Measurements from ENCODE around the gene CAMK2A. TPM values are rescaled to one million over a fixed set of nuclear protein-coding genes. Genes with fewer than 3 reads are reported as not detected.

The CAMK2A gene
- total RNA-seq, 6 donors from 2014 or later = 0.29 to 2.4 (median 1.8) TPM; not detected in 1

GRCh38 chr5:150244209-150244608 is 45.4 kb downstream of the CAMK2A start:
- Histone ChIP-seq H3K9me3 (no peaks in the 10 kb centered on the region), H3K4me1 (peaks cover 0 to 4% (median 0%) of the 10 kb centered on the region in 4 donors), H3K27me3 (no peaks in the 10 kb centered on the region), H3K4me3 (no peak overlapping the region), H3K27ac (no peak overlapping the region), H3K36me3 (no peaks in the 10 kb centered on the region)
- ATAC-seq (ENCODE audit: low FRiP score in 2 of 2) (no peak), DNase-seq (no peak)
- TF ChIP-seq EP300 (IDR thresholded peaks at IDR 0.05) (no peak), CTCF (IDR thresholded peaks at IDR 0.05) (no peak), POLR2AphosphoS5 (IDR thresholded peaks at IDR 0.05) (no peak), POLR2A (IDR thresholded peaks at IDR 0.05) (no peak)
- WGBS, 2 donors = 83 to 84% methylated on average over 7 of the region's 7 CpGs

GRCh38 chr5:150243590-150243989 is 46.0 kb downstream of the CAMK2A start:
- no peak for ATAC-seq (ENCODE audit: low FRiP score in 2 of 2)
- H3K4me1 ChIP-seq = peaks cover 0 to 4% (median 0%) of the 10 kb centered on the region in 4 donors
- no peak overlapping the region for H3K27ac ChIP-seq
- no peaks in the 10 kb centered on the region for H3K27me3 ChIP-seq
- no peaks in the 10 kb centered on the region for H3K36me3 ChIP-seq
- H3K9me3 ChIP-seq = no peaks in the 10 kb centered on the region
- no peak overlapping the region for H3K4me3 ChIP-seq
- no peak for TF ChIP-seq CTCF (IDR thresholded peaks at IDR 0.05)
- TF ChIP-seq POLR2A (IDR thresholded peaks at IDR 0.05) = no peak
- no peak for TF ChIP-seq POLR2AphosphoS5 (IDR thresholded peaks at IDR 0.05)
- TF ChIP-seq EP300 (IDR thresholded peaks at IDR 0.05) = no peak
- DNase-seq = no peak
- 72 to 88% methylated on average over 3 to 4 of the region's 4 CpGs for WGBS, 2 donors

- no peak for ATAC-seq (ENCODE audit: low FRiP score in 2 of 2)
- H3K4me1 ChIP-seq = peaks cover 0 to 4% (median 0%) of the 10 kb centered on the region in 4 donors
- no peaks in the 10 kb centered on the region for H3K9me3 ChIP-seq
- WGBS, 2 donors = 88 to 89% methylated on average over 8 to 11 of the region's 11 CpGs
- H3K27ac ChIP-seq = no peak overlapping the region
- no peak for DNase-seq
- no peak overlapping the region for H3K4me3 ChIP-seq
- H3K27me3 ChIP-seq = no peaks in the 10 kb centered on the region
- no peaks in the 10 kb centered on the region for H3K36me3 ChIP-seq
- TF ChIP-seq CTCF (IDR thresholded peaks at IDR 0.05) = no peak
- TF ChIP-seq POLR2AphosphoS5 (IDR thresholded peaks at IDR 0.05) = no peak
- TF ChIP-seq EP300 (IDR thresholded peaks at IDR 0.05) = no peak
- no peak for TF ChIP-seq POLR2A (IDR thresholded peaks at IDR 0.05)
These were observed 47.2 kb downstream of the CAMK2A start for GRCh38 chr5:150242251-150242894.

- Histone ChIP-seq H3K4me1 (peaks cover 0 to 4% (median 0%) of the 10 kb centered on the region in 4 donors), H3K27ac (no peak overlapping the region), H3K27me3 (no peaks in the 10 kb centered on the region), H3K4me3 (no peak overlapping the region), H3K36me3 (no peaks in the 10 kb centered on the region), H3K9me3 (no peaks in the 10 kb centered on the region)
- 58 to 63% methylated on average over 14 of the region's 14 CpGs for WGBS, 2 donors
- ATAC-seq (ENCODE audit: low FRiP score in 2 of 2) (no peak), DNase-seq (no peak)
- TF ChIP-seq CTCF (IDR thresholded peaks at IDR 0.05) (no peak), POLR2AphosphoS5 (IDR thresholded peaks at IDR 0.05) (no peak), POLR2A (IDR thresholded peaks at IDR 0.05) (no peak), EP300 (IDR thresholded peaks at IDR 0.05) (no peak)
These were observed 48.0 kb downstream of the CAMK2A start for GRCh38 chr5:150241298-150242160.

All from upper lobe of left lung (tissue), 6 donors.